Retinal pigment epithelial cell (primary cell): Measurements from ENCODE around the gene CFAP61.

Source experiments
- DNase-seq: peaks from one replicate; pipeline ENCODE4 v3.0.0-alpha.2; 2010; ENCODE audit warnings: low read depth
- H3K4me3 ChIP-seq: 2 replicates; pipeline ENCODE4 v1.5.1; 2011; ENCODE audit warnings: mild to moderate bottlenecking, low read length, control low read depth, moderate library complexity
- TF ChIP-seq, protein P1 (sequence below): conservative IDR thresholded peaks from 2 replicates; pipeline ENCODE4 v1.5.1; 2011; ENCODE audit warnings: low read depth, low read length, control low read depth, inconsistent platforms

Gene CFAP61

DNA sequence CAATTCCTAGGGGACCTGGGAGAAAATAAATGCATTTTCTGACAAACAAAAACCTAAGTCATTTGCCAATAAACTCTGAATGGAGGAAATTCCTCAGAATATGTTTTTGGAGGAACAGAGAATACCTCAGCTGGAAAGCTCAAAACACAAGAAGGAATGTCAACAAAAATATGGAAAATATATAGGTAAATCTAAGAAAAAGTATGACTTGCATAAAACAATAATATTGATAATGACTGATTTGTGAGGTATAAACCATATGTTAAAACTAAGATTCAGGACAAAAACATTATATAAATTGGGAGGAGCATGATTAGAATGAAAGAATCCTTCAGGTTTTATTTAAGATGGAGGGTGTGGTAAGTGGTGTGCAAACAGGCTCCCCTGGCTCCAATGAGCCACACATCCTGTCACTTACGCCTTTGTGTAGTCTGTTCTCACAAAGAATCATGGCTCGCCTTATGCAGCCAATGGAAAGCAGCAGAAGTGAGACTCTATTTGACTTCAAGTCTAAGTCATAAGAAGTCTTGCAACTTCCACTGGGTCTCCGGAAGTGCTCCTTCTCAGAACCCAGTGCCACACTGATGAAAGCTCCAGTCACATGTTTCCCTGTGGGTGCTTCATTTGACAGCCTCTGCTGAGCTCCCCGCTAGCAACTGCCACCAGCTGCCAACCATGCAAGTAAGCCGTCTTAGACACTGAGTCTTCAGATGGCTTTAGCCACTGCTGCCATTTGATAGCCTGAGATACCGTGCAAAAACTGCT is 8.1 kb downstream of the CFAP61 start:
- DNase-seq = no peak
- no peak overlapping the region for H3K4me3 ChIP-seq
- TF ChIP-seq, protein P1, sequence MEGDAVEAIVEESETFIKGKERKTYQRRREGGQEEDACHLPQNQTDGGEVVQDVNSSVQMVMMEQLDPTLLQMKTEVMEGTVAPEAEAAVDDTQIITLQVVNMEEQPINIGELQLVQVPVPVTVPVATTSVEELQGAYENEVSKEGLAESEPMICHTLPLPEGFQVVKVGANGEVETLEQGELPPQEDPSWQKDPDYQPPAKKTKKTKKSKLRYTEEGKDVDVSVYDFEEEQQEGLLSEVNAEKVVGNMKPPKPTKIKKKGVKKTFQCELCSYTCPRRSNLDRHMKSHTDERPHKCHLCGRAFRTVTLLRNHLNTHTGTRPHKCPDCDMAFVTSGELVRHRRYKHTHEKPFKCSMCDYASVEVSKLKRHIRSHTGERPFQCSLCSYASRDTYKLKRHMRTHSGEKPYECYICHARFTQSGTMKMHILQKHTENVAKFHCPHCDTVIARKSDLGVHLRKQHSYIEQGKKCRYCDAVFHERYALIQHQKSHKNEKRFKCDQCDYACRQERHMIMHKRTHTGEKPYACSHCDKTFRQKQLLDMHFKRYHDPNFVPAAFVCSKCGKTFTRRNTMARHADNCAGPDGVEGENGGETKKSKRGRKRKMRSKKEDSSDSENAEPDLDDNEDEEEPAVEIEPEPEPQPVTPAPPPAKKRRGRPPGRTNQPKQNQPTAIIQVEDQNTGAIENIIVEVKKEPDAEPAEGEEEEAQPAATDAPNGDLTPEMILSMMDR = no peak

DNA sequence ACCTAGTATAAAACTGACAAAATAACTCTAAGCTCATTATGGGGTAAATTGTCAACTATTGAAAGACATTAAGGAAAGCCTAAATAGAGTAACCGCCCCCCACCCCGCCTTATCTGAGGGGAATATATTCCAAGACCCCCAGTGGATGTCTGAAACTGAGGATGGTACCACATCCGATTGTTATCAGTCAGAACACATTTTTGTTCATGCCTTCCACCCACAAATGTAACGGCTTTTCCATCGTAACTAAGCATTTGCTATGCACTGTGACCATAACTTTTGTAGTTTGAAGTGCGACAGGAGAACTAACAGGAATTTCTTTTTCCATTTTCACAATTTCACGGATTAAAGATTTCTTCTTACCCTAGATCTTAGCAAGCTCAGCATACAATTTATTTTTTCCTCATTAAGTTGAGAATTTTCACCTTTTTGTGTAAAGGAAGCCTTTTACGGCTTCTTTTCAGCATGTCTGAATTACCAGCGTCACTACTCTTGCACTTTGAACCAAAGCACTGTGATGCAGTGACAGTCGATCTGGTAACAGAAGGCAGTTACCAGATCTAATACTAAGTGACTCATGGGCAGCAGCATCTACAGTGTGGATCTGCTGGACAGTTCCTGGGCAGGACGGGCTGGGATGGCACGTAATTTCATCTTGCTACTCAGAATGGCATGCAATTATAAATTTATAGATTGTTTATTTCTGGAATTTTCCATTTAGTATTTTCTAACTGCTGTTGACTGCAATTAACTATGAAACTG is 11.8 kb downstream of the CFAP61 start:
- H3K4me3 ChIP-seq = no peak overlapping the region
- DNase-seq = no peak
- TF ChIP-seq, protein P1 = no peak

DNA sequence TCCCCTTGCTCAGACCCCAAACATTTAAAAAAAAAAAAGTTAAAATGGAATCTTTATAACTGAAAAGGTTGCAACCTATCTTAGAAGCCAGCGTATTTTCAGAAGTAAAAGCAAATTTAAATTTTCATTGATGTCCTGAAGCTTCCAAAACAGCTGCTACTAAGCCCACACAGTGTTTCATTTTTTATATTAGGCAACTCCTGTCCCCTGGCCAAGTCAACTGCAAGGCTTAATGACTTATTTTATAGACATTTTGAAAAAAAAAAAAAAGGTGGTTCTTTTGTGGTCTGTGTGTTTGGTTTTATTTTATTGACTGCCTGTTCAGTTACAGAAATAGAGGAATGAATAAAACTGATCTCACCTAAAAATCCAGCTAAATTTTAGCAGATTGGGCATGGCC is 13.0 kb downstream of the CFAP61 start:
- TF ChIP-seq, protein P1 = no peak
- DNase-seq = no peak
- H3K4me3 ChIP-seq = no peak overlapping the region

DNA sequence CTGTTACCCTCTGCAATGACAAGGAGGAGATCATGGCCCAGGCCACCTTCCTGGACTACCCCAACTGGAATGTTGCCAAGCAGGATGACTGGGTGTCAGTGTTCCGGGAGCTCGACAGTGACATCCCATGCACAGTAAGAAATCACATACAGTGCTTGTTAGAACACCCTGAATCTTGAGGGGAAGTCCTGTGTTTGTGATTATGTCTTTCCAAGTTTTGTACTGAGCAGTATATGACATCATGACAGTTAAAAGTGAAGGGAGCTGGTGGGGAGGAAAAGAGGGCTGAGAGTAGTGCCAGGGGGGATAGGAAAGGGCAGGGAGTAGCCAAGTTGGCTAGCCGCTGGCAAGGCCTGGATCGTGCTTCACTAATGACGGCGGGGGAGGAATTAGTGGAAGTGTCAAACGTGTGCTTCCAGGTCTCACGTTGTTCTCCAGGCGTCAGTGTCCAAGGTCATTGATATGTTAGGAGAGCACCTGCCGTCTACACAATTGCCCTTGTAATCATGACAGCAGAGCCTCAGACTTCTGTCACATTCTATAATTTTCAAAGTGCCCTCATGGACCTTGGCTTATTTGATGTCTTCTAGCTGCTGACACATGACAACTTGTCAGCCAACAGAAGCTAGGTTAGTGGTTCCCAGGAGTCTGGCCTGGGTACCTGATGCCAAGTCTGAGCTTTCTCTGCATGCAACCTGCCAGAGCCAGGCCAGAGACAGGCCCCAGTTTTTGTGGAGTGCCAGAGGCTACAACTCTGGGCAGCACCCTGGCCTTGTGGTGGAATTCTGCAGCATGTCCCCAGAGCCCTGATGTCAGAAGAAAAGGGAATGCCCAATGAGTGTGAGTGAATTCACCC is 18.8 kb downstream of the CFAP61 start:
- no peak overlapping the region for H3K4me3 ChIP-seq
- DNase-seq = no peak
- TF ChIP-seq, protein P1 = no peak

DNA sequence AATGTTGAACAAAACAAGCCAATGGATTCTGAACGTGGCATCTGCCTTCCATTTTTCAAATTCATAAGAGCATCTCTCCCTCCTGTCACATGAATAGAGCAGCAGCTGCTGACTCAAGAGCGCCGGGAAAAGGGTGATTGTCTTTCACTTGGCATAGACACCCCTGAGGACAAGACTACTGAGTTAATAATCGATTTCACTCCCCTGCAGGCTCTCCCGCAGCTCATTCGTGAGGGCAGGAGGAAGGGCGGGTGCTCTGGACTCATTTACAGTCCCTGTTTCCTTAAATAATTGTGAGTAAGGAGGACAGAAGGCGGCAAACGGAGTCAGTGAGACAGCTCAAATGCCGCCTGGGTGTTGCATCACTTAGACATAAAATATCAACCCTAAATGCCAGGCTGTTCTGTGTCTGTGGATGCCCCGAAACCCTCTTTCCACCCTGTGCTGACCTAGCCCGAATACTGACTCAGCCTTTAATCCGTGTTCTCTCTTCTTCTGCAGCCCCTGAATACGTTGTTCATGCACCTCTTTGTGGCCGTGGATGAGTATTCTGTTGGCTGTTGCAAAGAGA is 21.6 kb downstream of the CFAP61 start:
- no peak overlapping the region for H3K4me3 ChIP-seq
- TF ChIP-seq, protein P1 = no peak
- DNase-seq = no peak

DNA sequence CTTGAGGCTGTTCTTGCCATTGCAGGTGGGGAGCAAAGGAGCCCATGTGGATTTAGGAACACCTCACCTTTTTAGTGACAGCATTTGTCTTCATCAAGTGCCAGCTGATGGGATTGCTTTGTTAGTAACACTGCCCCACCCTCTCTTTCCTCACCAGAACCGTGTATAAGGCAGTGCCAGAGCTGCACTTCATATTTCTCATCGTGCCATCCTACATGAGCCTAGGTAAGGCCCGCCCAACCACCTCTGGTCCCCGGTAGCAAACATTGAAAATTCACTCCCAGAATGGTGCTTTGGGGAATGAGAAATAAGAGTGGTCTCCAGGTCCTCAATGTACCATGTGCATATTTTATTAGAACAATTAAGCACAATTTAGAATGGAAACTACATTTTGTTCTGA is 22.7 kb downstream of the CFAP61 start:
- no peak for DNase-seq
- TF ChIP-seq, protein P1 = no peak
- no peak overlapping the region for H3K4me3 ChIP-seq
